ENCODE data around the gene CDK18.
A peak's percentile ranks its signal among the peaks of the same experiment; 100 is the strongest.

The CDK18 gene

DNA sequence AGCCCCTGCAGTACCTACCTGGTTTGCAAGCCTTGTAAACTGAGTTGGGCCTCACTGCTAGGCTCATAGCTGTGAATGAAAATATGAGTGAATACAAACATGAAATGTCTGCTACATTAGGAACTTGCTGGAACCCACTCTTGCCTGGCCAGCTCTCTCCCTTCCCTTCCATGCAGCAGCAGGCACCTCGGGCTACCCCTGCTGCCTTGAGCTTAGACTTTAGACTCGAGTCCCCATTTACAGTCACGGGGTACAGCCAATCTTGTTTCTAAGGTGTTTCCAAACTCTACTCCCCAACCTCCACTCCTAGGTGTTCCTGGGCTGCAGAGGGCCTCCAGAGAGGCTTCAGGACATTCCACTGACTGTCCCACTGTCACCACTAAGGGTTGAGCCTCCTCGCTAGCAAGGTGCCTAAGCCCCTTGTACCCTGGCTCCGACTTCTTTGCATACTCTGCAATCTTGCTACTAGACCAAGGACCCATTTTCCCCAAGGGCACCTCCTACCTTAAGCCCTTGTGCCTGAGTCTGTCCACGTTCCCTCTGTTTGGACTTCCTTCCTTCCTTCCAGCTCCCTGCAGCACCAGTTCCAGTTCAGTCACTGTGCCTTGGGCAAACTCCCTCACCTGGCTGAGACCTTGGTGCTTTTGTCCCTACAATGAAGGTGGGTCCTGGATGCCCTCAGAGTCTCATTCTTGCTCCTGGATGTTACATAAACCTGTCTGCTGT lies 36.9 kb downstream of the CDK18 start:
- DNase-seq: no peak

- no peak for DNase-seq
These were observed 37.9 kb downstream of the CDK18 start for GRCh38 chr1:205542367-205542766.

DNA sequence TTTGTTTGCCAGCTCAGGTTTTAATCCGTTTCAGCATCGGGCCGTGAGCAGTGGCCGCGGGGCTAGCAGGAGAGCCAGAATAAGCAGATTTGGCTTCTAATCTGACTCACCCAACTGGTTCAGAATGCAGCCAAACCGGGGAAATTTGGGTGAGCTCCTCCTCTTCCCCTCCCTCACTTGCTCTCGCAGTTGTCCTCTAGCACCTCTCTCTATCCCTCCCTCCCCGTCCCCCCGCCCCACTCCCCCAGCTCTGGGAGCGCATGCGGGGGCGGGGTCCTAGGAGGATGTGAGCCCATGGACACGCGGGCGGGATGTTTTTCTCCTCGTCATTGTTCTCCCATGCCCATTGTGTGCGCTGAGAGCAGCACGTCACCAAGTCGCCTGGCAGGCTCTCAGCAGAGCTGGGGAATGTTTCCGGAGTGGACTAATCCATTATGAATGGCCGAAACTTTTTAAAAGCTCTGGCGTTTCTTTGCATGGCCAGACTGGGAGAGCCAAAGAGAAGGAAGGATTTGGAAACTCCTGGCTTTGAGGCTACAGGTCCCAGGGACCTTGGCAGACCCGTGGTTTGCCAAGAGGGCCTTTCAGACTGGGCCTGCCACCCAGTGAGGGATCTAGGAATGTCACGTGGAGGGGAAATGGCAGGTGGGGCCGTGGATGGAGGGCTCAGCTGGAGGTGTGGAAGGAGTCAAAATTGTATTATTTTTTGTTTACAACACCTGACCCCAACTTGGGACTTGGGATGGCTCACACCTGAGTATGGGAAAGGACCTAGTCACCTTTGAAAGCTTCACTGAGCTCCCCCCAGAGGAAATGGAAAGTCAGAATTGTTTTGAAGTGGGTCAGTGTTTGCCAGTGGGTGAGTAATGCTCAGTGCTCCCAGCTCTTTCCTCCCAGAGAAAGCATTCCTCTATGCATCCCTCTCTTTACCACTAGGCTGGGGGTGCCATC lies 39.2 kb downstream of the CDK18 start:
- DNase-seq: peak; percentile 49

DNA sequence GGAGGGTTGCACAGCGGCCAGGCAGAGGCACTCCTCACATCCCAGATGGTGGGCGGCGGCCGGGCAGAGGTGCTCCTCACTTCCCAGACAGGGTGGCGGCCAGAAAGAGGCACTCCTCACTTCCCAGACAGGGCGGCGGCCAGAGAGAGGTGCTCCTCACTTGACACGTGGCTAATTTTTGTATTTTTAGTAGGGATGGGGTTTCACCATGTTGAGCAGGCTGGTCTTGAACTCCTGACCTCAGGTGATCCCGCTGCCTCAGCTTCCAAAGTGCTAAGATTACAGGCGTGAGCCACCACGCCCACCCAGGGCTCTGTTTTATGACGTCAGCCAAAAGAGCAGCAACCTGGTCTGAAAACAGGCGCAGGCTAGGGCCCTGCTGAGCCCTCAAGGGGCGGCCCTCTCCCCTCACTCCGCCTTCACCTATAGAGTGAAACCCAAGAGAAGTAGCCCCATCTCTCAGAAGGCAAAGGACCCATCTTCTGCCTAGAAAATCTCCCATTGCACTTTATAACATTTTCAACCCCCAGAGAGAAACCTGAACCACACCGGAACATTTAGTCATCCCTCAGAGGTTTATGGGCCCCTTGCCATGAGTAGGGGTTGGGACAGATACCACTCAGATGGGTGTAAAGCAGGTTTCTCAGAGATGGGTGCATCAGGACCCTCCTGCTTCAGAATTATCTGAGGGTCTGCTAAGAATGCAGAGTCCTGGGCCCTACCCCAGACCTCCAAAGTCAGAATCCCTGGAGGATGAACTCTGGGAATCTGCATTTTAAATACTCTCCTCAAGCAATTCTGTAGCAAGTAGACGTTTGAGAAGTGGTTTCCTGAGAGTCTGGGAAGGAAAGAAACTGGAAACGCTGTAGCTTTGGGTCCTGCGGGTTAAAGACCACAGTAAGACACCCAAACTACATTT lies 40.8 kb downstream of the CDK18 start:
- no peak for DNase-seq

DNA sequence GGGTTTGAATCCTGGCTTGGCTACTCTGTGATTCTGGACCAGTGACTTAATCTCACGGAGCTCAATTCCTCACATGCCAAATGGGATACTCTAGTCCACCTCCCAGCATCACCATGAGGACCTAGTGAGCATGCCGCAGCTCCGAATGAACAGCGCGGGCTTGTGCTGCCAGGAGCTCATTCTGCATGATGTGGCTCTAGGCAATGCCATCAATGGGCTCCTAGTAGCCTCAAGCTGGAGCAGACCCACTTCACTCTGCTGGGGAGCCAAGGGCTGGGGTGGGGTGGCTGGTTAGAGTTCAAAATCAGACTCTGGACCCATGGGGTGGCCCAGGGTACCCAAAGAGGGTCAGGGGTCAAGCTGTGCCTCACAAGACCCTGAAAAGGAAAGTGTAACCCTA lies 41.5 kb downstream of the CDK18 start:
- no peak for DNase-seq

GRCh38 chr1:205546541-205546940 lies 42.1 kb downstream of the CDK18 start:
- no peak for DNase-seq

DNA sequence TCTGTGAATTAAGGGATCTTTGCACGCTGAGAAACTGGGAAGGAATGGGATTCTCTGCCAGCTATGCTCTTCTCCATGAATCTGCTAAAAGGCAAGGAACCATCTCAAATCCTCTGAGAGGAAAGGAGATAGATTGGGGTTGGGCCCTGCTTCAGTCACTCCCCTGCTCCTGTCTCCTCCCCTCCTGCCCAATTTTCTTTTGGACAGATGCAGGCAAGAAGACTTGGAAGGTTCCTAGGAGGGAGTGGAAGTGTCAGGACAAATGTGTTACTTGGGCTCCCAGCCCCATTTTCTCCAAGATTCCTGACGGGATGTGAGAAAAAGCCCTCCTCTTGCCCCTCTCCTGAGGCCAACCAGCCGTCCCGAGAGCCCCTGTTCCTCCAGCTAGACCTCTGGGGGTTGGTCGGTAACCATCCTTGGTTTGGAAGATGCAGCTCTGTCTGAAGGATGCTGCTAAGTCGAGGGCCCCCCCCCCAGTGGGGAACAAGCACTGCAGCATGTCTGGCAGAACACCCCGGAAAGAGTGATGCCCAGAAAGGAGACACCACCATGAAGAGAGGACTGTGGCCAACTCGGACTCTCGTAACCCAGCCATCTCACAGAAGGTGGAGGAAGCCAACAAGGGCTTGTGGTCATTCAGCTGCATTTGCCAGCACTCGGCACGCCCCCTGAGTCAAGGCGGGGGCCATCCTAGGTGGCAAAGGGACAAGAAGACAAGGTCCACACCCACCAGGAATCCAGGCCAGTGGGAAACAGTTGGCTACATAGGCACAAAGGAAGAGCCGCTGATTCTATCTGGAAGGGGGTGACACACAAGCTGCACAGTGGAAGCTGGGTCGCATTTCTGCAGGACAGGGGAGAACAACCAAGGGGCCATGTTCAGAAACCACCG lies 43.7 kb downstream of the CDK18 start:
- DNase-seq: no peak

GRCh38 chr1:205554026-205554811 lies 49.8 kb downstream of the CDK18 start:
- DNase-seq: no peak

- DNase-seq: no peak
These were observed 57.2 kb downstream of the CDK18 start for GRCh38 chr1:205561501-205562203.

- no peak for DNase-seq
These were observed 59.5 kb downstream of the CDK18 start for GRCh38 chr1:205563927-205564441.

GRCh38 chr1:205565799-205566198 lies 61.3 kb downstream of the CDK18 start:
- no peak for DNase-seq

DNA sequence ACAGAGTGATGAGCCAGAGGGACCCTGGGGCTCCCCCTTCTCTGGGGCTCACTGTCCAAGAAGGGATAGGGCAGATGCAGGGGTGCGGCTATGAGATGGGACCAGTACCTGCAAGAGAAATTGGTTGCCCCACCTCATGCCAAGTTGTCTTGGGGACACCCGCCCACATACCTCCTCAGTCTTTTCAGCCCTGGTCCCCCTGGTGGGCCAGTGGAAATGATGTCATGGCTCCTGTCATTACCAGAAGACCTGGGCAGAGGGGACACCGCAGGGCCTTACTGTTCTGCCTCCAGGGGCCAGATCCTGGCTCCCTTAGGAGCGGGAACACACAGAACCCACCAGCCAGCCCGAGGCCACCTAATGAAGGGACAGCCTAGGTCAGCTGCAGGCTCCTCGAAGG lies 63.2 kb downstream of the CDK18 start:
- DNase-seq: no peak

DNA sequence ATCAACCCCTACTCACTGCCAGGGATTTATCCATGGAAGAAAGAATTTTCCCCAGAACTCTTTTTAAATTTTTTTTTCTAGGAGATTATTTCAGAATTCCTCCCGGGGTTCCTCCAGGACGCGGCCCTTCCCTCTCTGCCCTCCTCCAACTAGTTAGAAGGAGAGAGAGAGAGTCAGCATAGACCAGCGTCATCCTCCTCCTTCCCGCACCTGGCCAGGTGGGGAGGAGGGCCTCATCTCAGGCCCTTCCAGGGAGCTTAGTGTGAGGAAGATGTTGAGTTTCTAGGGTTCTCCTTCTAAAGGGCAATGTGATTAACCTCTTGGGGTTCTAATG lies 63.6 kb downstream of the CDK18 start:
- no peak for DNase-seq

DNA sequence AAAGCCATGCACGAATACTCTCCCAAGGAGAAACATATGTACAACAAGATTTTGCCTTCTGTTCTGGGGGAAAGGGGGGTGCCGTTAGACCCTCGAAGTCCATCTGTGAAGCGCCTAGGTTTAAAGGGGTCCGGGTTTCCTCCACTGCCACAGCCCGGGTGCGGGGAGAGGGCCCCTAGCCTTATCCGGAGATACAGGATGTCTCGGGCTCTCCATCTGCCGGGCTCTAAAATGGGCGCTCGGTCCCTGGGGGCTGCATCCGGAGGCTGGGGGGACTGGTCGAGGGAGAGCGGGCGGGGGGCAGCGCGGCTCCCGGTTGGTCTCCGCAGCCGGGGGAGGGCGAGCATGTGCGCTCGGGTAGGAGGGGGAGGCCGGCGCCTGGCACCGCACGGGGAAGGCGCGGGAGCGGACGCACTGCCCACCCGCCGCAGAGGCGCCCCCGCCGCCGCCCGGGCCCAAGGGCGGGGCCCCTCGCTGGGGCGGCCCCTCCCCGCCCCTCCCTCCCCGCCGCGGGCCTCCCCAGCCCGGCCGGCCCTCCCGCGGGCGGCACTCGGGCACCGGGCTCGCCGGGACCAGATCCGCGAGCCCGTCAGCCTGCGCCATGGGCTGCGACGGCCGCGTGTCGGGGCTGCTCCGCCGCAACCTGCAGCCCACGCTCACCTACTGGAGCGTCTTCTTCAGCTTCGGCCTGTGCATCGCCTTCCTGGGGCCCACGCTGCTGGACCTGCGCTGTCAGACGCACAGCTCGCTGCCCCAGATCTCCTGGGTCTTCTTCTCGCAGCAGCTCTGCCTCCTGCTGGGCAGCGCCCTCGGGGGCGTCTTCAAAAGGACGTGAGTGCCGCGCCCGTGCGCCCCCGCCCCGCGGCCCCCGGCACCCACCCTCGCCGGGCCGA lies 64.2 kb downstream of the CDK18 start:
- no peak for DNase-seq

GRCh38 chr1:205569411-205570172 lies 65.1 kb downstream of the CDK18 start:
- no peak for DNase-seq

- no peak for DNase-seq
These were observed 65.7 kb downstream of the CDK18 start for GRCh38 chr1:205570173-205570501.

- DNase-seq: no peak
These were observed 66.5 kb downstream of the CDK18 start for GRCh38 chr1:205570796-205571537.

GRCh38 chr1:205571747-205572146 lies 67.3 kb downstream of the CDK18 start:
- DNase-seq: no peak

Measured in activated CD4-positive, alpha-beta T cell treated with anti-CD3 and anti-CD28 coated beads for 48 hours (primary cell).